Endothelial cell of umbilical vein (primary cell): ENCODE results near the gene TBCC.

Experiments
- EZH2 ChIP-seq: IDR thresholded peaks from 2 replicates; pipeline ENCODE4 v1.6.1; 2012; ENCODE audit warnings: borderline replicate concordance, low read depth, mild to moderate bottlenecking, moderate library complexity, low read length, inconsistent platforms; ENCODE audit not compliant: severe bottlenecking
- TF ChIP-seq, protein P1 (sequence below), 2 donors: IDR thresholded peaks; 1 replicate in 1 of 2; 2 replicates in 1 of 2; pipeline ENCODE4 v1.5.1; 2011; ENCODE audit warnings: low read length in 2 of 2, mild to moderate bottlenecking in 2 of 2, moderate library complexity in 2 of 2, control low read depth in 1 of 2, inconsistent platforms in 1 of 2, low read depth in 1 of 2; ENCODE audit not compliant: insufficient read depth in 1 of 2; ENCODE audit errors: extremely low read depth in 1 of 2

DNA sequence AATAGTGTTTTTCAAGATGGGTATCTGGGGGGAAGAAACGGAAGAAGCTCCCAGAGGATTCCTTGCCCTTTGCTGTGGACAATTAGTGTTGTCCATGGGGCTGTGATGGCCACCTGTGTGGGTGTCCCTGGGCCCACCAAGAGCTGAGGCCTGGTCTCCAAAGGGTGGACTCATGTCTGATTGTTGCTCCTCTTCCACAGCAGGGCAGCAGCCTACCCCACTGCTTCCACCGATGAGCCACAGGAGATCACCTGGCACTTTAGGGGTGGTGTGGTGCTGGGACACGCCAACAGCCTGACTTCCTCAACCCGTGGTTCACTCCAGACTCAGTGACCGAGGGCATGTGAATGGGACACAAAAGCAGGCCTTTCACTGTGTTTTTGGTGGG lies 48.6 kb downstream of the TBCC start:
- no peak for TF ChIP-seq EZH2
- TF ChIP-seq, protein P1, sequence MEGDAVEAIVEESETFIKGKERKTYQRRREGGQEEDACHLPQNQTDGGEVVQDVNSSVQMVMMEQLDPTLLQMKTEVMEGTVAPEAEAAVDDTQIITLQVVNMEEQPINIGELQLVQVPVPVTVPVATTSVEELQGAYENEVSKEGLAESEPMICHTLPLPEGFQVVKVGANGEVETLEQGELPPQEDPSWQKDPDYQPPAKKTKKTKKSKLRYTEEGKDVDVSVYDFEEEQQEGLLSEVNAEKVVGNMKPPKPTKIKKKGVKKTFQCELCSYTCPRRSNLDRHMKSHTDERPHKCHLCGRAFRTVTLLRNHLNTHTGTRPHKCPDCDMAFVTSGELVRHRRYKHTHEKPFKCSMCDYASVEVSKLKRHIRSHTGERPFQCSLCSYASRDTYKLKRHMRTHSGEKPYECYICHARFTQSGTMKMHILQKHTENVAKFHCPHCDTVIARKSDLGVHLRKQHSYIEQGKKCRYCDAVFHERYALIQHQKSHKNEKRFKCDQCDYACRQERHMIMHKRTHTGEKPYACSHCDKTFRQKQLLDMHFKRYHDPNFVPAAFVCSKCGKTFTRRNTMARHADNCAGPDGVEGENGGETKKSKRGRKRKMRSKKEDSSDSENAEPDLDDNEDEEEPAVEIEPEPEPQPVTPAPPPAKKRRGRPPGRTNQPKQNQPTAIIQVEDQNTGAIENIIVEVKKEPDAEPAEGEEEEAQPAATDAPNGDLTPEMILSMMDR (IDR thresholded peaks at IDR 0.05; ENCODE audit: extremely low read depth in 1 of 2, insufficient read depth in 1 of 2, low read depth in 1 of 2, low read length in 2 of 2), result no peak
